HepG2 (cell line): ENCODE data around the gene CPNE8. TPM values are rescaled to one million over a fixed set of nuclear protein-coding genes. Genes with fewer than 3 reads are reported as not detected.

ENCODE experiments used
- ATAC-seq: fragments of 200-7000 bp; cut with Tn5 transposase; 3 replicates; pipeline ENCODE4 v1.9.1; 2020; ENCODE audit warnings: mild to moderate bottlenecking, moderate library complexity
- BruUV-seq: library from RNA; stranded (reverse); fragments of 400-500 nt; replicated peaks from 2 replicates; lab custom pipeline; 2021; lab: Mats Ljungman, UMichigan
- CTCF ChIA-PET: fragments of 300-600 bp; formaldehyde crosslinking; extraction: SDS; loops from one replicate; lab custom pipeline; 2021; ENCODE audit warnings: low total read pairs, inconsistent platforms, low intra/inter-chr PET ratio; lab: Yijun Ruan, JAX
- POLR2A ChIA-PET: fragments of 350-600 bp; sonication (Branson Sonifier 250); formaldehyde crosslinking; loops from one replicate; lab custom pipeline; 2020; ENCODE audit warnings: antibody characterized with exemption, inconsistent platforms; lab: Yijun Ruan, JAX
- DNase-seq: peaks from one replicate; pipeline ENCODE4 v3.0.0-alpha.2; 2015; ENCODE audit warnings: low spot score
- FAIRE-seq: peaks from 3 replicates; lab custom pipeline; 2011; peaks lifted over from hg19 to GRCh38; lab: Jason Lieb, UNC
- H2AFZ ChIP-seq: one replicate; pipeline ENCODE4 v1.6.1; 2011; ENCODE audit warnings: low read length, inconsistent platforms
- H3K27ac ChIP-seq: fragments of 300-600 bp; 3 replicates; pipeline ENCODE4 v1.8.0; 2011; ENCODE audit warnings: mixed run types, mild to moderate bottlenecking, mixed read lengths, low read length, inconsistent platforms; ENCODE audit not compliant: insufficient read depth; ENCODE audit errors: extremely low read length
- H3K27me3 ChIP-seq, 2 experiments: fragments of 200-600 bp in 1 of 2; 2 replicates in 1 of 2; 3 replicates in 1 of 2; pipeline versions ENCODE4 v1.6.0 to v1.8.0; 2011; ENCODE audit warnings: low read length in 2 of 2, mild to moderate bottlenecking in 2 of 2, moderate library complexity in 2 of 2, inconsistent platforms in 1 of 2; ENCODE audit not compliant: insufficient read depth in 2 of 2, control insufficient read depth in 1 of 2
- H3K36me3 ChIP-seq, 2 experiments: fragments of 200-600 bp in 1 of 2; replicated peaks in 1 of 2; 2 replicates in 1 of 2; 3 replicates in 1 of 2; pipeline versions ENCODE4 v1.5.1 to v1.8.0; 2011; ENCODE audit warnings: low read length in 2 of 2, inconsistent platforms in 1 of 2; ENCODE audit not compliant: insufficient read depth in 2 of 2, control insufficient read depth in 1 of 2
- H3K4me1 ChIP-seq: 2 replicates; pipeline ENCODE4 v1.5.1; 2012; ENCODE audit warnings: low read length, inconsistent platforms; ENCODE audit not compliant: insufficient read depth
- H3K4me2 ChIP-seq: 2 replicates; pipeline ENCODE4 v1.6.0; 2011; ENCODE audit warnings: low read depth, low read length, inconsistent platforms
- H3K4me3 ChIP-seq, 3 experiments: fragments of 200-600 bp in 1 of 3; sonication (generic), shearing (Covaris generic) in 1 of 3; replicated peaks in 1 of 3; 2 replicates each; pipeline ENCODE4 v1.5.1; 2011 to 2016; ENCODE audit warnings: low read length in 3 of 3, inconsistent platforms in 2 of 3, low read depth in 2 of 3, mild to moderate bottlenecking in 2 of 3, control low read depth in 1 of 3, mixed read lengths in 1 of 3; ENCODE audit not compliant: insufficient read depth in 1 of 3
- H3K79me2 ChIP-seq: one replicate; pipeline ENCODE4 v1.6.1; 2011; ENCODE audit warnings: low read length, inconsistent platforms; ENCODE audit not compliant: insufficient read depth
- H3K9ac ChIP-seq: 2 replicates; pipeline ENCODE4 v1.6.0; 2011; ENCODE audit warnings: mild to moderate bottlenecking, low read depth, low read length, inconsistent platforms; ENCODE audit not compliant: insufficient read depth
- H3K9me3 ChIP-seq: 2 replicates; pipeline ENCODE4 v1.5.1; 2012; ENCODE audit warnings: mild to moderate bottlenecking, low read length
- H4K20me1 ChIP-seq: 2 replicates; pipeline ENCODE4 v1.6.0; 2011; ENCODE audit warnings: inconsistent platforms, mild to moderate bottlenecking, low read length, moderate library complexity; ENCODE audit not compliant: insufficient read depth
- ARHGAP35 ChIP-seq: sonication (generic); formaldehyde crosslinking; IDR thresholded peaks from 2 replicates; pipeline ENCODE4 v1.9.0; 2022; ENCODE audit warnings: mild to moderate bottlenecking, inconsistent platforms, moderate library complexity, missing genetic modification reagents, borderline replicate concordance
- HDAC2 ChIP-seq: sonication (generic); formaldehyde crosslinking; IDR thresholded peaks from 2 replicates; pipeline ENCODE4 v1.4.0; 2020; ENCODE audit warnings: missing genetic modification reagents
- PAF1 ChIP-seq: IDR thresholded peaks from 2 replicates; pipeline ENCODE4 v1.6.1; 2016; ENCODE audit warnings: missing genetic modification reagents, missing compliant biosample characterization
- PHB2 ChIP-seq: fragments of 450-650 bp; IDR thresholded peaks from 2 replicates; pipeline ENCODE4 v1.6.1; 2018; ENCODE audit not compliant: partially characterized antibody
- ZBTB33 ChIP-seq: sonication (generic); formaldehyde crosslinking; IDR thresholded peaks from 2 replicates; pipeline ENCODE4 v1.4.0; 2020; ENCODE audit warnings: missing genetic modification reagents
- ZNF782 ChIP-seq: sonication (generic); formaldehyde crosslinking; IDR thresholded peaks from 2 replicates; pipeline ENCODE4 v1.4.0; 2020; ENCODE audit warnings: missing genetic modification reagents, mild to moderate bottlenecking, borderline replicate concordance
- ZNF816 ChIP-seq: sonication (generic); formaldehyde crosslinking; IDR thresholded peaks from 2 replicates; pipeline ENCODE4 v1.8.0; 2022; ENCODE audit warnings: missing genetic modification reagents, mild to moderate bottlenecking, borderline replicate concordance
- ZNF879 ChIP-seq: sonication (generic); formaldehyde crosslinking; IDR thresholded peaks from 2 replicates; pipeline ENCODE4 v1.8.1; 2023; ENCODE audit warnings: missing genetic modification reagents
- WGBS: methylation state at CpG from one replicate; pipeline ENCODE4 v1.1.6; 2017; ENCODE audit warnings: low lambda C conversion rate; 5-methylcytosine and 5-hydroxymethylcytosine counted together
- in situ Hi-C: cut with HindIII; loops from 2 replicates; pipeline ENCODE4 v1.10.0; 2017; ENCODE audit warnings: low pct_unique_long_range_greater_than_20kb; ENCODE audit not compliant: extremely low pct_ligation_motif_present
- intact Hi-C: fragments of 100-400 bp; cut with micrococcal nuclease; formaldehyde crosslinking; loops from one replicate; pipeline ENCODE4 v1.10.0; 2022; ENCODE audit not compliant: unreplicated experiment
- polyA plus RNA-seq, 8 experiments: library from polyadenylated mRNA; depleted of rRNA in 3 of 8; stranded (reverse) in 7 of 8; unstranded in 1 of 8; fragments of >200 nt; fragmentation: Illumina TruSeq in 4 of 8; extraction: Trizol in 4 of 8; gene quantifications; 2 replicates each; pipeline versions ENCODE4 v1.2.1 to v1.2.3, GENCODE V29; 2011 to 2016; ENCODE audit warnings: low read depth in 4 of 8, missing spikeins in 1 of 8, mixed read lengths in 1 of 8; ENCODE audit not compliant: insufficient read depth in 1 of 8
- total RNA-seq, 5 experiments: library from RNA; depleted of rRNA; stranded (reverse); fragments of >200 nt; fragmentation: Illumina TruSeq; extraction: Trizol; gene quantifications; 2 replicates each; pipeline ENCODE4 v1.2.3, GENCODE V29; 2016; ENCODE audit warnings: low read depth in 1 of 5
- TF ChIP-seq, protein P1 (sequence below): sonication (generic); formaldehyde crosslinking; IDR thresholded peaks from 2 replicates; pipeline ENCODE4 v1.9.0; 2022; ENCODE audit warnings: low read depth, missing genetic modification reagents

CPNE8 gene
- total and polyA plus RNA-seq, 2 of the 13 experiments (the other 11 are each of a cell fraction or from before 2014, with no cell fraction given) = 2.4 to 2.7 TPM

DNA sequence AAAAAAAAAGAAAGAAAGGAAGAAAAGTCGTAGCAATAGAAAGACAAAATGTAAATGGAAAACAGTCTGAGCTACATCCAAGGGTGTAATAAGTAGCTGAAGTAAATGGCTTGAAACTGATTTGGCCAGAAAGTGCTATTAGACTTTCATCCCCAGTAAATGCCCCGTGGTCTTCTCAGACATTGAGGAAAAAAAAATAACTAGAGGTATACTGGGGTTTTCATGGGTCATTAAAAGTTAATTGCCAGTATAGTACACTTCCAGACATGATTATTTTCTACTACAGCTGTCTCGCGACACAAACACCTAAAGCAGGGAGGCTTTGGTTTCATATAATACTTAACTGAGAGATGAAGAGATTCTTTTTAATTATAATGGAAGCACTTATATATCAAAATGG lies 271.9 kb downstream of the CPNE8 start:
- Histone ChIP-seq H3K4me1 (no peaks in the 10 kb centered on the region), H3K4me3 (no peak overlapping the region), H3K79me2 (no peaks in the 10 kb centered on the region), H4K20me1 (no peaks in the 10 kb centered on the region), H3K9ac (no peak overlapping the region), H3K27ac (no peak overlapping the region), H3K4me2 (no peak overlapping the region), H3K36me3 (no peaks in the 10 kb centered on the region), H3K9me3 (peaks cover 15% of the 10 kb centered on the region), H2AFZ (no peak overlapping the region), H3K27me3 (no peaks in the 10 kb centered on the region; a peak in 1 of 5 replicates)
- CTCF ChIA-PET = no interaction called here
- no TSS peak for BruUV-seq
- TF ChIP-seq PAF1 (CRISPR knock-in tag) (no peak), ARHGAP35 (CRISPR knock-in tag) (no peak), ZNF879 (CRISPR knock-in tag) (no peak), ZNF782 (CRISPR knock-in tag) (no peak), ZNF816 (CRISPR knock-in tag) (no peak), HDAC2 (CRISPR knock-in tag) (no peak), ZBTB33 (CRISPR knock-in tag) (no peak), PHB2 (no peak)
- TF ChIP-seq, protein P1, sequence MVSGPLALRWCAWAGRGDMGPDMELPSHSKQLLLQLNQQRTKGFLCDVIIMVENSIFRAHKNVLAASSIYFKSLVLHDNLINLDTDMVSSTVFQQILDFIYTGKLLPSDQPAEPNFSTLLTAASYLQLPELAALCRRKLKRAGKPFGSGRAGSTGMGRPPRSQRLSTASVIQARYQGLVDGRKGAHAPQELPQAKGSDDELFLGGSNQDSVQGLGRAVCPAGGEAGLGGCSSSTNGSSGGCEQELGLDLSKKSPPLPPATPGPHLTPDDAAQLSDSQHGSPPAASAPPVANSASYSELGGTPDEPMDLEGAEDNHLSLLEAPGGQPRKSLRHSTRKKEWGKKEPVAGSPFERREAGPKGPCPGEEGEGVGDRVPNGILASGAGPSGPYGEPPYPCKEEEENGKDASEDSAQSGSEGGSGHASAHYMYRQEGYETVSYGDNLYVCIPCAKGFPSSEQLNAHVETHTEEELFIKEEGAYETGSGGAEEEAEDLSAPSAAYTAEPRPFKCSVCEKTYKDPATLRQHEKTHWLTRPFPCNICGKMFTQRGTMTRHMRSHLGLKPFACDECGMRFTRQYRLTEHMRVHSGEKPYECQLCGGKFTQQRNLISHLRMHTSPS (CRISPR knock-in tag) = no peak
- 46% methylated on average over 4 of the region's 4 CpGs for WGBS
- FAIRE-seq (no peak), DNase-seq (no peak), ATAC-seq (no peak)
- POLR2A ChIA-PET = no interaction called here
- intact Hi-C loops (no loop called here), in situ Hi-C loops (no loop called here)
